IMR-90 (cell line): ENCODE results near the gene ABLIM3. TPM values are rescaled to one million over a fixed set of nuclear protein-coding genes. Genes with fewer than 3 reads are reported as not detected.

Experiments
- ATAC-seq: fragments of 200-7000 bp; cut with Tn5 transposase; 2 replicates; pipeline ENCODE4 v1.9.1; 2020; ENCODE audit warnings: low read depth, mild to moderate bottlenecking, moderate library complexity
- BruUV-seq: library from RNA; stranded (reverse); fragments of 400-500 nt; replicated peaks from 2 replicates; lab custom pipeline; 2021; lab: Mats Ljungman, UMichigan
- CTCF ChIA-PET: fragments of 300-600 bp; formaldehyde crosslinking; extraction: SDS; loops from one replicate; lab custom pipeline; 2021; ENCODE audit warnings: antibody characterized with exemption; lab: Yijun Ruan, JAX
- POLR2A ChIA-PET: fragments of 300-600 bp; sonication (Branson Sonifier 250); formaldehyde crosslinking; loops from one replicate; lab custom pipeline; 2022; ENCODE audit warnings: antibody characterized with exemption; ENCODE audit not compliant: unreplicated experiment; lab: Charles Lee
- DNase-seq: peaks from one replicate; pipeline ENCODE4 v3.0.0; 2013
- H2AFZ ChIP-seq: replicated peaks from 2 replicates; pipeline ENCODE3; 2013; ENCODE audit warnings: low read length, mild to moderate bottlenecking; ENCODE audit not compliant: poor library complexity
- H2AK5ac ChIP-seq: 2 replicates; pipeline ENCODE4 v1.6.1; 2013; ENCODE audit warnings: low read depth, low read length, inconsistent platforms
- H2AK9ac ChIP-seq: replicated peaks from 2 replicates; pipeline ENCODE3; 2013; ENCODE audit warnings: mild to moderate bottlenecking, low read depth, low read length, moderate library complexity; ENCODE audit not compliant: poor library complexity
- H2BK120ac ChIP-seq: 2 replicates; pipeline ENCODE4 v1.6.1; 2013; ENCODE audit warnings: low read depth, low read length, inconsistent platforms
- H2BK15ac ChIP-seq: 3 replicates; pipeline ENCODE4 v1.6.1; 2013; ENCODE audit warnings: low read depth, low read length, inconsistent platforms
- H2BK20ac ChIP-seq: 2 replicates; pipeline ENCODE4 v1.6.1; 2013; ENCODE audit warnings: low read depth, mild to moderate bottlenecking, inconsistent platforms, low read length, moderate library complexity
- H2BK5ac ChIP-seq: 2 replicates; pipeline ENCODE4 v1.6.1; 2013; ENCODE audit warnings: mild to moderate bottlenecking, low read depth, low read length, inconsistent platforms; ENCODE audit not compliant: poor library complexity, severe bottlenecking
- H3K14ac ChIP-seq: replicated peaks from 2 replicates; pipeline ENCODE4 v1.6.1; 2013; ENCODE audit warnings: low read depth, low read length, inconsistent platforms
- H3K18ac ChIP-seq: 2 replicates; pipeline ENCODE4 v1.6.1; 2013; ENCODE audit warnings: low read depth, low read length, control low read depth
- H3K23ac ChIP-seq: 2 replicates; pipeline ENCODE4 v1.6.1; 2013; ENCODE audit warnings: low read depth, low read length, inconsistent platforms
- H3K27ac ChIP-seq: 2 replicates; pipeline ENCODE4 v1.5.1; 2013; ENCODE audit warnings: mild to moderate bottlenecking, control low read depth, low read length; ENCODE audit not compliant: insufficient read depth
- H3K27me3 ChIP-seq: 2 replicates; pipeline ENCODE4 v1.6.1; 2013; ENCODE audit warnings: low read length; ENCODE audit not compliant: control insufficient read depth, insufficient read depth
- H3K36me3 ChIP-seq: 2 replicates; pipeline ENCODE4 v1.6.1; 2013; ENCODE audit warnings: low read length, mixed read lengths; ENCODE audit not compliant: control insufficient read depth, insufficient read depth
- H3K4ac ChIP-seq: 2 replicates; pipeline ENCODE4 v1.6.1; 2013; ENCODE audit warnings: low read depth, low read length, inconsistent platforms
- H3K4me1 ChIP-seq: 2 replicates; pipeline ENCODE4 v1.6.1; 2013; ENCODE audit warnings: low read length, mixed read lengths; ENCODE audit not compliant: control insufficient read depth, insufficient read depth
- H3K4me2 ChIP-seq: 2 replicates; pipeline ENCODE4 v1.6.1; 2013; ENCODE audit warnings: low read depth, mild to moderate bottlenecking, control low read depth, low read length, moderate library complexity
- H3K4me3 ChIP-seq: 2 replicates; pipeline ENCODE4 v1.5.1; 2013; ENCODE audit warnings: low read depth, mild to moderate bottlenecking, control low read depth, low read length, moderate library complexity; ENCODE audit not compliant: insufficient read depth
- H3K56ac ChIP-seq: 2 replicates; pipeline ENCODE4 v1.6.1; 2013; ENCODE audit warnings: low read length, inconsistent platforms; ENCODE audit not compliant: insufficient read depth; ENCODE audit errors: extremely low read depth
- H3K79me1 ChIP-seq, 2 experiments: 2 replicates each; pipeline ENCODE4 v1.6.1; 2013; ENCODE audit warnings: low read length in 2 of 2, inconsistent platforms in 1 of 2, low read depth in 1 of 2
- H3K9ac ChIP-seq: 2 replicates; pipeline ENCODE4 v1.6.1; 2013; ENCODE audit warnings: low read depth, low read length, control low read depth
- H3K9me1 ChIP-seq: 2 replicates; pipeline ENCODE4 v1.6.1; 2013; ENCODE audit warnings: low read length, inconsistent platforms; ENCODE audit not compliant: insufficient read depth
- H3K9me3 ChIP-seq: 2 replicates; pipeline ENCODE4 v1.6.1; 2013; ENCODE audit warnings: low read length; ENCODE audit not compliant: control insufficient read depth, insufficient read depth
- H4K20me1 ChIP-seq: 2 replicates; pipeline ENCODE4 v1.6.1; 2013; ENCODE audit warnings: low read length, inconsistent platforms; ENCODE audit not compliant: insufficient read depth
- H4K5ac ChIP-seq: 2 replicates; pipeline ENCODE4 v1.6.1; 2013; ENCODE audit warnings: mild to moderate bottlenecking, low read depth, low read length, control low read depth
- H4K8ac ChIP-seq, 2 experiments: 2 replicates each; pipeline ENCODE4 v1.6.1; 2013; ENCODE audit warnings: low read depth in 2 of 2, low read length in 2 of 2, control low read depth in 1 of 2, inconsistent platforms in 1 of 2
- H4K91ac ChIP-seq: 2 replicates; pipeline ENCODE4 v1.6.1; 2013; ENCODE audit warnings: low read depth, low read length, inconsistent platforms; ENCODE audit not compliant: insufficient read depth
- CEBPB ChIP-seq: IDR thresholded peaks from 2 replicates; pipeline ENCODE4 v1.6.1; 2012; ENCODE audit warnings: low read depth, low read length, improper control_type of control experiment
- CHD1 ChIP-seq: IDR thresholded peaks from 2 replicates; pipeline ENCODE4 v1.6.1; 2012; ENCODE audit warnings: low read depth, low read length, improper control_type of control experiment
- FOS ChIP-seq: fragments of 150-350 bp; IDR thresholded peaks from 2 replicates; pipeline ENCODE4 v1.6.1; 2016; ENCODE audit warnings: low read depth, low read length
- MAFK ChIP-seq: IDR thresholded peaks from 2 replicates; pipeline ENCODE4 v1.6.1; 2012; ENCODE audit warnings: low read depth, low read length, improper control_type of control experiment
- POLR2A ChIP-seq: IDR thresholded peaks from 2 replicates; pipeline ENCODE4 v1.6.1; 2012; ENCODE audit warnings: mild to moderate bottlenecking, low read depth, low read length
- RAD21 ChIP-seq: IDR thresholded peaks from 2 replicates; pipeline ENCODE4 v1.6.1; 2012; ENCODE audit warnings: low read length, improper control_type of control experiment
- RCOR1 ChIP-seq: IDR thresholded peaks from 2 replicates; pipeline ENCODE4 v1.6.1; 2012; ENCODE audit warnings: mild to moderate bottlenecking, low read length, improper control_type of control experiment; ENCODE audit not compliant: insufficient replicate concordance
- RFX5 ChIP-seq: IDR thresholded peaks from 2 replicates; pipeline ENCODE4 v1.8.0; 2012; ENCODE audit warnings: low read depth, mild to moderate bottlenecking, low read length, moderate library complexity
- SMC3 ChIP-seq: fragments of 150-350 bp; IDR thresholded peaks from 2 replicates; pipeline ENCODE4 v1.6.1; 2016; ENCODE audit warnings: low read depth, mild to moderate bottlenecking, antibody characterized with exemption, low read length, moderate library complexity
- WGBS, 2 experiments: methylation state at CpG; one replicate each; pipeline versions ENCODE4 v1.1.5 to v1.1.7; 2013; ENCODE audit warnings: missing lambda C conversion rate in 2 of 2; ENCODE audit not compliant: insufficient read length in 1 of 2; ENCODE audit errors: extremely low coverage in 2 of 2; 5-methylcytosine and 5-hydroxymethylcytosine counted together
- dilution Hi-C: fragments of 300-500 bp; cut with HindIII; formaldehyde crosslinking; loops from one replicate; pipeline ENCODE4 v1.14.3; 2018; ENCODE audit warnings: low sequenced_read_pairs; ENCODE audit not compliant: unreplicated experiment
- in situ Hi-C: fragments of 300-500 bp; cut with MboI; formaldehyde crosslinking; loops from 3 replicates; pipeline ENCODE4 v1.14.3; 2019; ENCODE audit warnings: low sequenced_read_pairs, inconsistent platforms, mixed read lengths
- intact Hi-C: fragments of 100-400 bp; cut with micrococcal nuclease; formaldehyde crosslinking; loops from 2 replicates; pipeline ENCODE4 v1.10.0; 2022
- polyA plus RNA-seq, 3 experiments: library from polyadenylated mRNA; depleted of rRNA; stranded (reverse); fragments of >200 nt; gene quantifications; 2 replicates each; pipeline ENCODE4 v1.2.3, GENCODE V29; 2012; ENCODE audit warnings: low replicate concordance in 1 of 3
- total RNA-seq: library from RNA; depleted of rRNA; stranded (reverse); fragments of >200 nt; gene quantifications from 2 replicates; pipeline ENCODE4 v1.2.3, GENCODE V29; 2012
- TF ChIP-seq, protein P1 (sequence below): conservative IDR thresholded peaks from 2 replicates; pipeline ENCODE4 v1.5.1; 2012; ENCODE audit warnings: mild to moderate bottlenecking, low read depth, low read length, improper control_type of control experiment

ABLIM3 gene
- total and polyA plus RNA-seq, 2 of the 4 experiments (the other 2 are of a cell fraction) = 33.3 to 69.9 TPM

DNA sequence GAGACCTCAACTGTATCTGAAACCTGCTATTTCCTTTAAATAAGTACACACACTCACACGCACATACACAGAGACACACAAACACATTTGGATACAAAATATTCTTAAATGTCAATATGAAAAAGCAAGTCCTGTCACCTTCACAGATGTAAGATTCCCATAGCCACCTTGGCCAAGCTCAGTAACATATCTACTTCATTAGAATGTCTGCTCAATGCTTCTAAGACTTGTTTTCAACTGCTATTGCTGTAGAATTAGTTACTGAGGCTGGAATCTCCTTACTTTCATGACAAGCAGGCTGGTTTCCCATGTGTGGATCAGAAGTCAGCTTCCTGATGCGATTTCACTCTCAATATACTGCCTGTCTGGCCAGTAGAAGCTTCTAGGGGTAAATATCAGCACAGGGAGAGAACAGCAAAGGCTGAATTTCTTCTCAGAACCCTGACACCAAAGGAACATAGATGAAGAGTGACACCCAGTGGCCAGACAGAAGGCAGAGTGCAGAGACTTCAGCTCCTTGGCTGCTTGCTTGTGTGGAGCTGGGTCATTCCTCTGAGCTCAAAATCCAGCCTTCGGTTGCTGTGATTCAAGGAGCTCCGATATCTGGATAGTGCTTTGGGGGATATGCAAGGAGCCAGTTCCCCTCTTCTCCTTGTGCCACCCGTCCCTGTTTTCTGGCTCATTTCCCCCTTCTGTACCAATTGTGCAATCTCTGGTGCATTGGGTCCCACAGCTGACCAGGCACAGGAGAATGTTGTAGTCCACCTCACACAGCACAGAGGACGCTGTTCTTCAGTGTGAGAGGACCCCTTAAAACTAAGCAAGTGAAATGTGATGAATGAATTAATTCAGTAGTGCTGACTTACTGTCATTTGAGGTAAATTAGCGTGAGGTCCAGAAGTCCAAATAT is 26.6 kb upstream of the ABLIM3 start:
- Histone ChIP-seq H3K4me3 (no peak overlapping the region), H2AFZ (peak overlapping the region; percentile 85), H3K27me3 (no peaks in the 10 kb centered on the region), H2BK5ac (peak overlapping the region; percentile 72), H3K18ac (peak overlapping the region; percentile 85), H2AK9ac (peak overlapping the region; percentile 47), H2AK5ac (peak overlapping the region; percentile 38; the same call in 1 of the 2 replicates), H3K4ac (peak overlapping the region; percentile 84), H3K56ac (peak overlapping the region; percentile 59), H2BK20ac (peak overlapping the region; percentile 97), H4K20me1 (no peaks in the 10 kb centered on the region), H3K23ac (peak overlapping the region; percentile 62), H4K5ac (peak overlapping the region; percentile 43), H3K14ac (peak overlapping the region; percentile 88), H3K9me3 (no peaks in the 10 kb centered on the region), H3K36me3 (no peaks in the 10 kb centered on the region), H4K8ac (peak overlapping the region; percentile 7 to 82), H3K9ac (peak overlapping the region; percentile 30; the same call in 1 of the 2 replicates), H3K79me1 (no peaks in the 10 kb centered on the region), H4K91ac (peak overlapping the region; percentile 48), H2BK15ac (peak overlapping the region; percentile 86), H3K4me2 (no peak overlapping the region), H3K9me1 (peaks cover 2% of the 10 kb centered on the region; the same call in 1 of the 2 replicates), H3K4me1 (peaks cover 5% of the 10 kb centered on the region; the same call in 1 of the 2 replicates), H3K27ac (peak overlapping the region; percentile 20; the same call in 1 of the 2 replicates), H2BK120ac (peak overlapping the region; percentile 95)
- ChIA-PET POLR2A (no interaction called here), CTCF (interaction anchor here (0.6 to 2.8 kb wide), 42 partner anchors 8 to 671 kb away, joined by 3 to 48 read pairs (median 4); partner anchors contain the start of genes ABLIM3 and ADRB2)
- BruUV-seq = no TSS peak
- no peak; the same call in 1 of the 2 replicates for TF ChIP-seq POLR2A
- no peak for TF ChIP-seq RFX5
- TF ChIP-seq, protein P1, sequence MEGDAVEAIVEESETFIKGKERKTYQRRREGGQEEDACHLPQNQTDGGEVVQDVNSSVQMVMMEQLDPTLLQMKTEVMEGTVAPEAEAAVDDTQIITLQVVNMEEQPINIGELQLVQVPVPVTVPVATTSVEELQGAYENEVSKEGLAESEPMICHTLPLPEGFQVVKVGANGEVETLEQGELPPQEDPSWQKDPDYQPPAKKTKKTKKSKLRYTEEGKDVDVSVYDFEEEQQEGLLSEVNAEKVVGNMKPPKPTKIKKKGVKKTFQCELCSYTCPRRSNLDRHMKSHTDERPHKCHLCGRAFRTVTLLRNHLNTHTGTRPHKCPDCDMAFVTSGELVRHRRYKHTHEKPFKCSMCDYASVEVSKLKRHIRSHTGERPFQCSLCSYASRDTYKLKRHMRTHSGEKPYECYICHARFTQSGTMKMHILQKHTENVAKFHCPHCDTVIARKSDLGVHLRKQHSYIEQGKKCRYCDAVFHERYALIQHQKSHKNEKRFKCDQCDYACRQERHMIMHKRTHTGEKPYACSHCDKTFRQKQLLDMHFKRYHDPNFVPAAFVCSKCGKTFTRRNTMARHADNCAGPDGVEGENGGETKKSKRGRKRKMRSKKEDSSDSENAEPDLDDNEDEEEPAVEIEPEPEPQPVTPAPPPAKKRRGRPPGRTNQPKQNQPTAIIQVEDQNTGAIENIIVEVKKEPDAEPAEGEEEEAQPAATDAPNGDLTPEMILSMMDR = peak; percentile 87
- peak; percentile 86 for TF ChIP-seq CEBPB
- no peak for TF ChIP-seq CHD1
- TF ChIP-seq RCOR1 = no peak
- no peak for TF ChIP-seq FOS
- no peak for TF ChIP-seq MAFK
- peak; percentile 90 for TF ChIP-seq RAD21
- TF ChIP-seq SMC3 = peak; percentile 81
- intact Hi-C loops (loop anchor here (1.0 to 5.0 kb wide), 11 partner anchors 52 to 937 kb away; partner anchors contain the start of gene SH3TC2), in situ Hi-C loops (loop anchor here (5.0 to 10.0 kb wide), 3 partner anchors 77 to 670 kb away; no protein-coding TSS in a partner anchor), dilution Hi-C loops (no loop called here)
- DNase-seq (peak; percentile 84), ATAC-seq (peak; percentile 96)
- WGBS, 2 experiments = no CpG with 5 or more reads among the region's 7 CpGs
